Measurements from ENCODE around the gene CDC40. TPM values are rescaled to one million over a fixed set of nuclear protein-coding genes. Genes with fewer than 3 reads are reported as not detected.

Gene CDC40
- total RNA-seq, 1 donor from 2014 or later = 17.3 TPM

DNA sequence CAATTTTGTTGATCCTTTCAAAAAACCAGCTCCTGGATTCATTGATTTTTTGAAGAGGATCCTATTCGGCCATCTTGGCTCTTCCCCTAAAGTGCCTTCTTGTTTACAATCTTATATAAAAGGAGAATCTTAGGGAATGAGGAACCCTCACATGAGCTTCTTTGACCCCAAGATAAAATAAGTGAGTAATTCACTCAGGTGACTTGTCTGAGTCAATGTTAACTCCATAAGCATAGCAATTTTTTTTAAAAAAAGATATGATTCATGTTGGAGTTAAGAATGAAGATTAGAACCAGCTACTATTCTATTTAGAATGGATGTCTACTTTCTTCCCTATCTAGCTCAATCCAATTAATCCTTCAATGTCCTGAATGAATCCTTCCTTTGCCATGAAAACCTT lies 21.7 kb upstream of the CDC40 start:
- H3K36me3 ChIP-seq (ENCODE audit: control insufficient read depth, insufficient read depth, low read length) = no peaks in the 10 kb centered on the region
- no peak overlapping the region for H3K4me3 ChIP-seq (ENCODE audit: low read depth, low read length)
- TF ChIP-seq, protein P1, sequence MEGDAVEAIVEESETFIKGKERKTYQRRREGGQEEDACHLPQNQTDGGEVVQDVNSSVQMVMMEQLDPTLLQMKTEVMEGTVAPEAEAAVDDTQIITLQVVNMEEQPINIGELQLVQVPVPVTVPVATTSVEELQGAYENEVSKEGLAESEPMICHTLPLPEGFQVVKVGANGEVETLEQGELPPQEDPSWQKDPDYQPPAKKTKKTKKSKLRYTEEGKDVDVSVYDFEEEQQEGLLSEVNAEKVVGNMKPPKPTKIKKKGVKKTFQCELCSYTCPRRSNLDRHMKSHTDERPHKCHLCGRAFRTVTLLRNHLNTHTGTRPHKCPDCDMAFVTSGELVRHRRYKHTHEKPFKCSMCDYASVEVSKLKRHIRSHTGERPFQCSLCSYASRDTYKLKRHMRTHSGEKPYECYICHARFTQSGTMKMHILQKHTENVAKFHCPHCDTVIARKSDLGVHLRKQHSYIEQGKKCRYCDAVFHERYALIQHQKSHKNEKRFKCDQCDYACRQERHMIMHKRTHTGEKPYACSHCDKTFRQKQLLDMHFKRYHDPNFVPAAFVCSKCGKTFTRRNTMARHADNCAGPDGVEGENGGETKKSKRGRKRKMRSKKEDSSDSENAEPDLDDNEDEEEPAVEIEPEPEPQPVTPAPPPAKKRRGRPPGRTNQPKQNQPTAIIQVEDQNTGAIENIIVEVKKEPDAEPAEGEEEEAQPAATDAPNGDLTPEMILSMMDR (IDR thresholded peaks at IDR 0.05; ENCODE audit: insufficient read depth, low read length, poor library complexity, severe bottlenecking) = no peak
- H3K27me3 ChIP-seq (ENCODE audit: control insufficient read depth, insufficient read depth, low read length) = no peaks in the 10 kb centered on the region
- no peak for DNase-seq (ENCODE audit: low read depth)

DNA sequence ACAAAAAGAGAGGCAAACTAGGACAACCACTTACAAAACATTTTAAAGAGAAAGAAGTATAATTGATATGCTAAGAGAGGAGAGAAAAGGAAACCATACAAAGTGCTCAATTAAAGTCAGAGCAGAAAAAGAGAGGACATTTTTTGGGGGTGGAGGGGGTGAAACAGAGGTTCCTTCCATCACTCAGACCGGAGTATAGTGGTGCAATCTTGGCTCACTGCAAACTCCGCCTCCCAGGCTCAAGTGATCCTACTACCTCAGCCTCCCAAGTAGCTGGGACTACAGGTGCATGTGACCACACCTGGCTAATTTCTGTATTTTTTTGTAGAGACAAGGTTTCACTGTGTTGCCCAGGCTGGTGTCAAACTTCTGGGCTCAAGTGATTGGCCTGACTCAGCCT lies 10.1 kb upstream of the CDC40 start:
- DNase-seq (ENCODE audit: low read depth) = no peak
- TF ChIP-seq, protein P1 (IDR thresholded peaks at IDR 0.05; ENCODE audit: insufficient read depth, low read length, poor library complexity, severe bottlenecking) = no peak
- H3K4me3 ChIP-seq (ENCODE audit: low read depth, low read length) = no peak overlapping the region
- no peaks in the 10 kb centered on the region for H3K27me3 ChIP-seq (ENCODE audit: control insufficient read depth, insufficient read depth, low read length)
- no peaks in the 10 kb centered on the region for H3K36me3 ChIP-seq (ENCODE audit: control insufficient read depth, insufficient read depth, low read length)

DNA sequence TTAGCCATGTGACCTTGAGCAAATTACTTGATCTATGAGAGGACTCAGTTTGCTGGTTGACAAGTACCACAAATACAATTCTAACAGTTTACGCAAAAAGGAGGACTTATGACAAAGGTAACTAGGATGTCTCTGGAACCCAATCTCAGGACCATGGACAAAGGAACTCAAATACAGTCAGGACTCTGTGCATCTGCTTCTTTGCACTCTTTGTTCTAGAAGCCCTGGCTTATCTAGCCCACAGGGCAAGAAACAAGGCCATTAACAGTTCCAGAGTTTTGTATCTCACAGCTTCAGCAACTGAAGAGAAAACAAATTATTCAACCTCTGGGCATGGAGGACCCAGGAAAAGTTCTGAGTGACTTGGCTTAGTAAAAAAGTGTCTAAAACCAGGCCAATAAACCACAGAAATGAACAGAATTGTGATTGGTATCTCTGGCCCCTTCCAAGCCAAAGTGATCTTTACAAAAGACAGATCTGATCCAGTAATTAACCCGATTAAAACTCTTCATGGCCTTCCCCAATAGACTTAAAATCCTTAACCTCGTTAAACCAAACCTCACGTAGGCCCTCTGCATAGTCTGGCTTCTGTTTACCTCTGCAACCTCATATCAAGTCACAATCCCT lies 6.6 kb upstream of the CDC40 start:
- no peaks in the 10 kb centered on the region for H3K36me3 ChIP-seq (ENCODE audit: control insufficient read depth, insufficient read depth, low read length)
- TF ChIP-seq, protein P1 (IDR thresholded peaks at IDR 0.05; ENCODE audit: insufficient read depth, low read length, poor library complexity, severe bottlenecking) = no peak
- H3K27me3 ChIP-seq (ENCODE audit: control insufficient read depth, insufficient read depth, low read length) = no peaks in the 10 kb centered on the region
- no peak overlapping the region for H3K4me3 ChIP-seq (ENCODE audit: low read depth, low read length)
- no peak for DNase-seq (ENCODE audit: low read depth)

DNA sequence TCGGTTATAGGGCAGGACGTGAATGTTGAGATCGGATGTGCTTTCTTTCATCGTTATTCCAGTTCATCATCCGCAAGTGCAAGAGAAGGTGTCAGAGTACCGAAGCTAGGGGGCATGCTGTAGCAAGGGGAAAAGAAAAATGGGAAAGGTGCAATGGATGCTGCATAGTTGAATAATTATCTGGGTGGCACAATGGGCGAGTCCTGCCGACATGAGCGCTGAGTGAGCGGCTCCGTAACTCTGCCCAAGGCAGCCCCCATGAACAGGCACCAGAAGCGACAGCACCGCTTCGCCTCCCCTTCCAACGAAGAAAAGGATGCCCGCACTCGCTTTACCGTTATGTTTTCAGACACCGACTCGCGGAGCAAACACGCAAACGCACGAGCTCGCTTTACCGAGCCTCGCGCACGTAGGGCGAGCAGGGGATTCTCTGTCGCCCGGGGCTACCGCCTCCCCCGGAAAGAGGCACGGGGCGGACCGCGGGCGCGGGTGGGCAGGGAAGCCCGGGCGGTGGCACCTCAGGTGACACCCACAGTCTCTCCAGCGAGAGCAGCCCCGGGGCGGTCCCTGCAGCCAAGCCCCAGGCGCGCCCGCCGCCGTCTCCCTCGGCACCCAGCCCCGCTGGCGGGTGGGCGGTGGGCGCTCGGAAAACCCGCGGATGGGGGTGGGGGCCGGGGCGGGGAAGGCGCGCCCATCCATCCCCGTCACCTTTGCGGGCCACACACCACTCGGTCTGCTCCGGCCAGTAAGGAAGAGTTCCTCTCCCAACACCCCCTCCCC lies 1.4 kb upstream of the CDC40 start:
- TF ChIP-seq, protein P1 (IDR thresholded peaks at IDR 0.05; ENCODE audit: insufficient read depth, low read length, poor library complexity, severe bottlenecking) = peak; percentile 76

DNA sequence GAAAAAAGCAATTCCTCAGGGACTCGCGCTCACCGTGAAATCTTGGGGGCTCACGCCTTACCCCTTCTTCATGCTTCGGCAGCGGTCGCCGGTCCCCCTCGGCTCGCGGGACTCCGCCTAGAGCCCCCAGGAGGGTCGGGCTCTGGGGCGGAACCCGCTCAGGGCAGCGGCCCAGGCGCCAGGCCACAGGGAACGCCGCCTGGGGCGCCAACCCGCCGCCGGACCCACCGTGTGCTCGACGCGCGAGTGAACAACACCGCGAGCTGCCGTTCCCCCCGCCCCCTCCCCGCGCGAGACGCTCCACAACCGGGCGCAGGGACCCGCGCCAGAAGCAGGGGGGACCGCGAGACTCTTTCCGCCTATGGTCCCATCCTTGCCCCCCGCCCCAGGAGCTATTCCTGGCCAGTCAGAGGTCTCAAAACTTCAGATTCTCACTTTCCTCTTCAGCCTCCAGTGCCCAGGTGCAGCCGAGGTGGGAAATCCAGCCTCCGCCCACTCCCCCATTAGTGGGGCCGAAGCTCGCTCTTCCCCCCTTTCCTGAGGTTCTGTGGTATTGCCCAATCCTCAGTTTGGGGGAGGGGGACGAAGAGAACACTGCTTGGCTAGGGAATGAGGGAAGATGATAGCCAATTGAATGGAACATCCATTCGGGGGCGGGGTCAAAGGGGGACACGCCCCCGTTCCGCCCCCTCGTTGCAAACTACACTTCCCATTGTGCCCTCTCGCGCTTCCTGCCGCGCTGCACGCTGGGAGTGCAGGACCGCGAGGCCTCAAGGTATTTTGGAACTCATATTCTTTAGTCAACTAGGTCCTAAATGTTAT lies 610 bp upstream of the CDC40 start, which contains the start of gene WASF1:
Gene WASF1 (minus strand): TSS at position 265 of the 822 bp plus-strand sequence. CDS start 52,069 bp downstream, outside the sequence.
- DNase-seq (ENCODE audit: low read depth) = peak; percentile 91
- H3K36me3 ChIP-seq (ENCODE audit: control insufficient read depth, insufficient read depth, low read length) = no peaks in the 10 kb centered on the region
- H3K27me3 ChIP-seq (ENCODE audit: control insufficient read depth, insufficient read depth, low read length) = no peaks in the 10 kb centered on the region
- TF ChIP-seq, protein P1 (IDR thresholded peaks at IDR 0.05; ENCODE audit: insufficient read depth, low read length, poor library complexity, severe bottlenecking) = no peak
- H3K4me3 ChIP-seq (ENCODE audit: low read depth, low read length) = peak within 1 kb of the TSS; percentile 93

More for the DNA sequence above, 1.4 kb upstream of the CDC40 start:
- no peaks in the 10 kb centered on the region for H3K36me3 ChIP-seq (ENCODE audit: control insufficient read depth, insufficient read depth, low read length)
- peak overlapping the region; percentile 90 for H3K4me3 ChIP-seq (ENCODE audit: low read depth, low read length)
- no peaks in the 10 kb centered on the region for H3K27me3 ChIP-seq (ENCODE audit: control insufficient read depth, insufficient read depth, low read length)
- peak; percentile 45 for DNase-seq (ENCODE audit: low read depth)

Measured in kidney epithelial cell (primary cell).